ENCODE results near the gene TYW1B.
"Not testable (repeated sequence)": the region's sequence is repeated elsewhere in the genome, so short reads cannot be mapped to it uniquely, and the experiment has no call there.

GRCh38 chr7:72766994-72767393 is 61.0 kb downstream of the TYW1B start:
- TF ChIP-seq CTCF (IDR thresholded peaks at IDR 0.05; ENCODE audit: low read depth, low read length, missing input control); EGR1 (IDR thresholded peaks at IDR 0.05; ENCODE audit: low read depth in 2 of 2); YY1 (IDR thresholded peaks at IDR 0.05); ZBTB33 (IDR thresholded peaks at IDR 0.05); FOXA1 (IDR thresholded peaks at IDR 0.05); TAF1 (conservative IDR thresholded peaks at IDR 0.05): not testable (repeated sequence)
